ENCODE data around the gene CEP162. TPM values are rescaled to one million over a fixed set of nuclear protein-coding genes. Genes with fewer than 3 reads are reported as not detected.

The CEP162 gene
- total RNA-seq, 3 donors from 2014 or later (not counting 1 experiment from before 2014, with no cell fraction given): 11.2 to 14.6 (median 12.0) TPM

GRCh38 chr6:84156306-84156705 is 71.1 kb downstream of the CEP162 start:
- Histone ChIP-seq H3K27ac (ENCODE audit: low read length) (no peak overlapping the region), H3K9me3 (ENCODE audit: control insufficient read depth, insufficient read depth, low read length) (no peaks in the 10 kb centered on the region), H3K4me1 (ENCODE audit: control insufficient read depth, insufficient read depth, low read length) (no peaks in the 10 kb centered on the region), H3K4me3 (ENCODE audit: low read length) (no peak overlapping the region), H3K27me3 (ENCODE audit: control insufficient read depth, insufficient read depth, low read length) (no peaks in the 10 kb centered on the region), H3K36me3 (ENCODE audit: control insufficient read depth, insufficient read depth, low read length) (peaks cover 25% of the 10 kb centered on the region)
- TF ChIP-seq, protein P1, sequence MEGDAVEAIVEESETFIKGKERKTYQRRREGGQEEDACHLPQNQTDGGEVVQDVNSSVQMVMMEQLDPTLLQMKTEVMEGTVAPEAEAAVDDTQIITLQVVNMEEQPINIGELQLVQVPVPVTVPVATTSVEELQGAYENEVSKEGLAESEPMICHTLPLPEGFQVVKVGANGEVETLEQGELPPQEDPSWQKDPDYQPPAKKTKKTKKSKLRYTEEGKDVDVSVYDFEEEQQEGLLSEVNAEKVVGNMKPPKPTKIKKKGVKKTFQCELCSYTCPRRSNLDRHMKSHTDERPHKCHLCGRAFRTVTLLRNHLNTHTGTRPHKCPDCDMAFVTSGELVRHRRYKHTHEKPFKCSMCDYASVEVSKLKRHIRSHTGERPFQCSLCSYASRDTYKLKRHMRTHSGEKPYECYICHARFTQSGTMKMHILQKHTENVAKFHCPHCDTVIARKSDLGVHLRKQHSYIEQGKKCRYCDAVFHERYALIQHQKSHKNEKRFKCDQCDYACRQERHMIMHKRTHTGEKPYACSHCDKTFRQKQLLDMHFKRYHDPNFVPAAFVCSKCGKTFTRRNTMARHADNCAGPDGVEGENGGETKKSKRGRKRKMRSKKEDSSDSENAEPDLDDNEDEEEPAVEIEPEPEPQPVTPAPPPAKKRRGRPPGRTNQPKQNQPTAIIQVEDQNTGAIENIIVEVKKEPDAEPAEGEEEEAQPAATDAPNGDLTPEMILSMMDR (IDR thresholded peaks at IDR 0.05): no peak
- intact Hi-C loops (cut with micrococcal nuclease): no loop called here
- no peak for DNase-seq
- Mint-ChIP-seq H3K27me3 (ENCODE audit: low read depth in 2 of 2) (no peaks in the 10 kb centered on the region), H3K4me1 (no peaks in the 10 kb centered on the region), H3K9me3 (no peaks in the 10 kb centered on the region), H3K4me3 (no peak overlapping the region), H3K36me3 (peaks cover 24% of the 10 kb centered on the region), H3K27ac (no peak overlapping the region)
- no peak for ATAC-seq
- WGBS (ENCODE audit: insufficient coverage): 84% methylated on average over 4 of the region's 4 CpGs

GRCh38 chr6:84151669-84152068 is 75.8 kb downstream of the CEP162 start:
- Histone ChIP-seq H3K9me3 (ENCODE audit: control insufficient read depth, insufficient read depth, low read length) (no peaks in the 10 kb centered on the region), H3K4me1 (ENCODE audit: control insufficient read depth, insufficient read depth, low read length) (no peaks in the 10 kb centered on the region), H3K27me3 (ENCODE audit: control insufficient read depth, insufficient read depth, low read length) (no peaks in the 10 kb centered on the region), H3K27ac (ENCODE audit: low read length) (no peak overlapping the region), H3K36me3 (ENCODE audit: control insufficient read depth, insufficient read depth, low read length) (peaks cover 21% of the 10 kb centered on the region), H3K4me3 (ENCODE audit: low read length) (no peak overlapping the region)
- Mint-ChIP-seq H3K36me3 (peaks cover 19% of the 10 kb centered on the region), H3K27ac (no peak overlapping the region), H3K27me3 (ENCODE audit: low read depth in 2 of 2) (no peaks in the 10 kb centered on the region), H3K9me3 (no peaks in the 10 kb centered on the region), H3K4me3 (no peak overlapping the region), H3K4me1 (no peaks in the 10 kb centered on the region)
- ATAC-seq (no peak), DNase-seq (no peak)
- intact Hi-C loops (cut with micrococcal nuclease): no loop called here
- WGBS (ENCODE audit: insufficient coverage): 69% methylated on average over 1 of the region's 1 CpG
- TF ChIP-seq, protein P1 (IDR thresholded peaks at IDR 0.05): no peak

GRCh38 chr6:84150705-84151104 is 76.7 kb downstream of the CEP162 start:
- H3K27me3 Mint-ChIP-seq (ENCODE audit: low read depth in 2 of 2): no peaks in the 10 kb centered on the region
- intact Hi-C loops (cut with micrococcal nuclease): no loop called here
- no peaks in the 10 kb centered on the region for H3K9me3 ChIP-seq (ENCODE audit: control insufficient read depth, insufficient read depth, low read length)
- H3K9me3 Mint-ChIP-seq: no peaks in the 10 kb centered on the region
- ATAC-seq (no peak), DNase-seq (no peak)
- no peak overlapping the region for H3K4me3 Mint-ChIP-seq
- no peak overlapping the region for H3K4me3 ChIP-seq (ENCODE audit: low read length)
- peaks cover 26% of the 10 kb centered on the region for H3K36me3 Mint-ChIP-seq
- no peak overlapping the region for H3K27ac ChIP-seq (ENCODE audit: low read length)
- 87% methylated on average over 1 of the region's 1 CpG for WGBS (ENCODE audit: insufficient coverage)
- TF ChIP-seq, protein P1 (IDR thresholded peaks at IDR 0.05): no peak
- no peaks in the 10 kb centered on the region for H3K4me1 ChIP-seq (ENCODE audit: control insufficient read depth, insufficient read depth, low read length)
- H3K4me1 Mint-ChIP-seq: no peaks in the 10 kb centered on the region
- no peaks in the 10 kb centered on the region for H3K27me3 ChIP-seq (ENCODE audit: control insufficient read depth, insufficient read depth, low read length)
- no peak overlapping the region for H3K27ac Mint-ChIP-seq
- peaks cover 24% of the 10 kb centered on the region for H3K36me3 ChIP-seq (ENCODE audit: control insufficient read depth, insufficient read depth, low read length)

DNA sequence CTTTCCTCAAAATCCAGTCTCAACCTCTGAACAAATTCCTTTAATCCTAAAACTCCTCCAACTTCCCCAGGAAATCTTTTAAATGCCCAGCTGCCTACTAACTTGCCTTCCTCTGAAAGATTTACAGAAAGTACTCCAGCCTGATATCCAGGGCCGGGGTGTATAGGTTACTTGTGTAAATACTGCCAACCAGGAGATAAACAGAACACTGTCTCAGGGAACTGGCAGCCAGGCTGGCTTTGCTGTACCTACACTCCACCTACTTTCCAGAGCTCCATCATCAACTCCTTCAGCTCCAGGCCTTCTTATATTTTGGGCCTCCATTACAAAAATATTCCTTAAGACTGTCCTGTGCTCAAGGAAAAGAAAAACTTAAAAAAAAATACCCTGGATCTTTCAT is 85.9 kb downstream of the CEP162 start:
- no peaks in the 10 kb centered on the region for H3K9me3 ChIP-seq (ENCODE audit: control insufficient read depth, insufficient read depth, low read length)
- DNase-seq: no peak
- TF ChIP-seq, protein P1 (IDR thresholded peaks at IDR 0.05): no peak
- Mint-ChIP-seq H3K4me3 (no peak overlapping the region), H3K36me3 (peaks cover 18% of the 10 kb centered on the region), H3K9me3 (no peaks in the 10 kb centered on the region), H3K27ac (no peak overlapping the region), H3K27me3 (ENCODE audit: low read depth in 2 of 2) (no peaks in the 10 kb centered on the region), H3K4me1 (peaks cover 5% of the 10 kb centered on the region in 2 donors)
- peaks cover 7% of the 10 kb centered on the region for H3K36me3 ChIP-seq (ENCODE audit: control insufficient read depth, insufficient read depth, low read length)
- H3K4me3 ChIP-seq (ENCODE audit: low read length): no peak overlapping the region
- no peak for ATAC-seq
- H3K27ac ChIP-seq (ENCODE audit: low read length): no peak overlapping the region
- no peaks in the 10 kb centered on the region for H3K4me1 ChIP-seq (ENCODE audit: control insufficient read depth, insufficient read depth, low read length)
- intact Hi-C loops (cut with micrococcal nuclease): no loop called here
- no peaks in the 10 kb centered on the region for H3K27me3 ChIP-seq (ENCODE audit: control insufficient read depth, insufficient read depth, low read length)
- 100% methylated on average over 1 of the region's 1 CpG for WGBS (ENCODE audit: insufficient coverage)

Measured in natural killer cell (primary cell).